Loucy (cell line): Measurements from ENCODE around the gene RABAC1.

Experiments used
- CTCF ChIP-seq: fragments of 200-600 bp; sonication (generic); conservative IDR thresholded peaks from 2 replicates; pipeline ENCODE4 v1.5.1; 2014; ENCODE audit warnings: mild to moderate bottlenecking, antibody characterized with exemption, low read length
- EZH2phosphoT487 ChIP-seq: fragments of 200-600 bp; IDR thresholded peaks from 2 replicates; pipeline ENCODE4 v1.6.1; 2018; ENCODE audit warnings: antibody characterized with exemption, mild to moderate bottlenecking, moderate library complexity, borderline replicate concordance

GRCh38 chr19:41926763-41927496 is 32.2 kb downstream of the RABAC1 start:
- TF ChIP-seq CTCF (no peak), EZH2phosphoT487 (no peak)
